GM19452 (cell line): ENCODE data around the gene SLC16A5.
"Not testable (repeated sequence)": the region's sequence is repeated elsewhere in the genome, so short reads cannot be mapped to it uniquely, and the experiment has no call there.

ENCODE experiments used
- ATAC-seq: cut with Tn5 transposase; IDR thresholded peaks from one replicate; pipeline ENCODE4 v1.9.1; 2021; ENCODE audit not compliant: unreplicated experiment

Gene SLC16A5

GRCh38 chr17:75064040-75064439 is 23.7 kb upstream of the SLC16A5 start:
- ATAC-seq: no peak

- ATAC-seq: no peak
These were observed 23.3 kb upstream of the SLC16A5 start for GRCh38 chr17:75064460-75064859.

- no peak for ATAC-seq
These were observed 22.7 kb upstream of the SLC16A5 start for GRCh38 chr17:75064867-75065561.

- ATAC-seq: no peak
These were observed 22.1 kb upstream of the SLC16A5 start for GRCh38 chr17:75065562-75066151.

GRCh38 chr17:75067856-75068255 is 19.9 kb upstream of the SLC16A5 start:
- no peak for ATAC-seq

GRCh38 chr17:75068750-75069149 is 19.0 kb upstream of the SLC16A5 start:
- no peak for ATAC-seq

GRCh38 chr17:75069783-75070182 is 18.0 kb upstream of the SLC16A5 start:
- ATAC-seq: no peak

- not testable (repeated sequence) for ATAC-seq
These were observed 16.1 kb upstream of the SLC16A5 start for GRCh38 chr17:75071478-75072271.

GRCh38 chr17:75072909-75073308 is 14.8 kb upstream of the SLC16A5 start:
- not testable (repeated sequence) for ATAC-seq

GRCh38 chr17:75073618-75074047 is 14.1 kb upstream of the SLC16A5 start:
- ATAC-seq: no peak

- no peak for ATAC-seq
These were observed 13.2 kb upstream of the SLC16A5 start for GRCh38 chr17:75074532-75074931.

GRCh38 chr17:75075597-75076336 is 12.0 kb upstream of the SLC16A5 start:
- no peak for ATAC-seq

- ATAC-seq: peak; percentile 13
These were observed 10.7 kb upstream of the SLC16A5 start for GRCh38 chr17:75077072-75077495.

GRCh38 chr17:75077496-75078283 is 10.1 kb upstream of the SLC16A5 start:
- ATAC-seq: peak; percentile 40

- ATAC-seq: peak; percentile 48
These were observed 9.3 kb upstream of the SLC16A5 start for GRCh38 chr17:75078284-75079022.

GRCh38 chr17:75079023-75079373 is 8.8 kb upstream of the SLC16A5 start:
- ATAC-seq: no peak

GRCh38 chr17:75081611-75082540 is 5.9 kb upstream of the SLC16A5 start:
- no peak for ATAC-seq

- no peak for ATAC-seq
These were observed 5.1 kb upstream of the SLC16A5 start for GRCh38 chr17:75082683-75083082.
